Measurements from ENCODE around the gene MYL6B.
"Not testable (repeated sequence)": the region's sequence is repeated elsewhere in the genome, so short reads cannot be mapped to it uniquely, and the experiment has no call there.

MYL6B gene

GRCh38 chr12:56151672-56152131 is 685 bp upstream of the MYL6B start:
- DNase-seq (ENCODE audit: low read depth in 4 of 4, low spot score in 1 of 4) = peak; percentile 36 to 56 (median 44)

- no peak for DNase-seq (ENCODE audit: low read depth in 4 of 4, low spot score in 1 of 4)
These were observed 630 bp downstream of the MYL6B start for GRCh38 chr12:56152756-56153677.

- no peak for DNase-seq (ENCODE audit: low read depth in 4 of 4, low spot score in 1 of 4)
These were observed 1.3 kb downstream of the MYL6B start for GRCh38 chr12:56153678-56154065.

GRCh38 chr12:56154246-56154771 is 1.9 kb downstream of the MYL6B start:
- DNase-seq (ENCODE audit: low read depth in 4 of 4, low spot score in 1 of 4) = no peak

GRCh38 chr12:56154818-56155217 is 2.4 kb downstream of the MYL6B start:
- no peak for DNase-seq (ENCODE audit: low read depth in 4 of 4, low spot score in 1 of 4)

GRCh38 chr12:56155256-56155845 is 3.0 kb downstream of the MYL6B start:
- no peak for DNase-seq (ENCODE audit: low read depth in 4 of 4, low spot score in 1 of 4)

GRCh38 chr12:56156464-56157200 is 4.2 kb downstream of the MYL6B start:
- DNase-seq (ENCODE audit: low read depth in 4 of 4, low spot score in 1 of 4) = not testable (repeated sequence)

GRCh38 chr12:56157201-56158028 is 5.0 kb downstream of the MYL6B start:
- DNase-seq (ENCODE audit: low read depth in 4 of 4, low spot score in 1 of 4) = peak; percentile 19 to 45 (median 30)

GRCh38 chr12:56158029-56158925 is 5.9 kb downstream of the MYL6B start, which contains the start of gene MYL6:
Gene MYL6, plus strand, starts transcription at chr12:56158359. Its CDS starts 43 bp downstream, at chr12:56158402.
- DNase-seq (ENCODE audit: low read depth in 4 of 4, low spot score in 1 of 4) = peak; percentile 79 to 91 (median 90)

- DNase-seq (ENCODE audit: low read depth in 4 of 4, low spot score in 1 of 4) = peak in 1 of 4 experiments; percentile 29
These were observed 6.6 kb downstream of the MYL6B start for GRCh38 chr12:56158926-56159461.

- DNase-seq (ENCODE audit: low read depth in 4 of 4, low spot score in 1 of 4) = no peak
These were observed 7.2 kb downstream of the MYL6B start for GRCh38 chr12:56159482-56160192.

GRCh38 chr12:56160193-56160763 is 7.9 kb downstream of the MYL6B start:
- peak in 3 of 4 experiments; percentile 21 to 51 (median 42) for DNase-seq (ENCODE audit: low read depth in 4 of 4, low spot score in 1 of 4)

GRCh38 chr12:56160894-56161689 is 8.7 kb downstream of the MYL6B start:
- DNase-seq (ENCODE audit: low read depth in 4 of 4, low spot score in 1 of 4) = no peak

GRCh38 chr12:56161690-56162351 is 9.4 kb downstream of the MYL6B start:
- DNase-seq (ENCODE audit: low read depth in 4 of 4, low spot score in 1 of 4) = no peak

GRCh38 chr12:56162468-56163290 is 10.3 kb downstream of the MYL6B start:
- DNase-seq (ENCODE audit: low read depth in 4 of 4, low spot score in 1 of 4) = no peak

Measured in stimulated activated CD4-positive, alpha-beta T cell treated with anti-CD3 and anti-CD28 coated beads, Interleukin-1b, Interleukin-23, amount 100 ng/mL, for 24 hours (primary cell).